HG03378 (cell line): ENCODE results near the gene DACH1.

ENCODE experiments used
- ATAC-seq: cut with Tn5 transposase; IDR thresholded peaks from one replicate; pipeline ENCODE4 v1.9.1; 2021; ENCODE audit warnings: mild to moderate bottlenecking, moderate library complexity; ENCODE audit not compliant: unreplicated experiment

The DACH1 gene

GRCh38 chr13:71830736-71831135, 36.3 kb downstream of the DACH1 start:
- no peak for ATAC-seq

GRCh38 chr13:71830323-71830722, 36.7 kb downstream of the DACH1 start:
- no peak for ATAC-seq

GRCh38 chr13:71829547-71829946, 37.5 kb downstream of the DACH1 start:
- ATAC-seq = no peak

- no peak for ATAC-seq
Observed at GRCh38 chr13:71828564-71828963, 38.4 kb downstream of the DACH1 start.

- ATAC-seq = no peak
Observed at GRCh38 chr13:71828117-71828516, 38.9 kb downstream of the DACH1 start.

- ATAC-seq = no peak
Observed at GRCh38 chr13:71827241-71827640, 39.8 kb downstream of the DACH1 start.

GRCh38 chr13:71820699-71821098, 46.3 kb downstream of the DACH1 start:
- ATAC-seq = no peak

- no peak for ATAC-seq
Observed at GRCh38 chr13:71817335-71817734, 49.7 kb downstream of the DACH1 start.

- no peak for ATAC-seq
Observed at GRCh38 chr13:71814806-71815360, 52.1 kb downstream of the DACH1 start.

GRCh38 chr13:71813187-71813586, 53.8 kb downstream of the DACH1 start:
- ATAC-seq = no peak

GRCh38 chr13:71811344-71811743, 55.7 kb downstream of the DACH1 start:
- ATAC-seq = no peak

GRCh38 chr13:71808708-71809107, 58.3 kb downstream of the DACH1 start:
- no peak for ATAC-seq

GRCh38 chr13:71806886-71807285, 60.1 kb downstream of the DACH1 start:
- no peak for ATAC-seq

- no peak for ATAC-seq
Observed at GRCh38 chr13:71803066-71803465, 63.9 kb downstream of the DACH1 start.

- no peak for ATAC-seq
Observed at GRCh38 chr13:71801781-71802180, 65.2 kb downstream of the DACH1 start.

GRCh38 chr13:71801165-71801760, 65.7 kb downstream of the DACH1 start:
- ATAC-seq = no peak

GRCh38 chr13:71799324-71799723, 67.7 kb downstream of the DACH1 start:
- no peak for ATAC-seq

GRCh38 chr13:71798707-71799106, 68.3 kb downstream of the DACH1 start:
- ATAC-seq = no peak

GRCh38 chr13:71797517-71797916, 69.5 kb downstream of the DACH1 start:
- no peak for ATAC-seq

- no peak for ATAC-seq
Observed at GRCh38 chr13:71789693-71790329, 77.2 kb downstream of the DACH1 start.

- no peak for ATAC-seq
Observed at GRCh38 chr13:71789037-71789436, 78.0 kb downstream of the DACH1 start.

GRCh38 chr13:71787414-71787813, 79.6 kb downstream of the DACH1 start:
- ATAC-seq = no peak

GRCh38 chr13:71786875-71787274, 80.1 kb downstream of the DACH1 start:
- no peak for ATAC-seq
